Peyer's patch (tissue), 4 donors: ENCODE results near the gene DNER.

Experiments
- POLR2A ChIP-seq, 2 donors: fragments of 450-650 bp; IDR thresholded peaks; one replicate each; pipeline ENCODE4 v1.5.1; 2017; ENCODE audit warnings: antibody characterized with exemption in 2 of 2, mild to moderate bottlenecking in 2 of 2, moderate library complexity in 2 of 2
- TF ChIP-seq, protein P1 (sequence below), 6 experiments: fragments of 450-650 bp in 4 of 6; fragments of 200-600 bp in 2 of 6; sonication (generic) in 1 of 6; IDR thresholded peaks; one replicate each; pipeline ENCODE4 v1.5.1; 2017 to 2019; ENCODE audit warnings: antibody characterized with exemption in 6 of 6, mild to moderate bottlenecking in 3 of 6, moderate library complexity in 1 of 6

DNA sequence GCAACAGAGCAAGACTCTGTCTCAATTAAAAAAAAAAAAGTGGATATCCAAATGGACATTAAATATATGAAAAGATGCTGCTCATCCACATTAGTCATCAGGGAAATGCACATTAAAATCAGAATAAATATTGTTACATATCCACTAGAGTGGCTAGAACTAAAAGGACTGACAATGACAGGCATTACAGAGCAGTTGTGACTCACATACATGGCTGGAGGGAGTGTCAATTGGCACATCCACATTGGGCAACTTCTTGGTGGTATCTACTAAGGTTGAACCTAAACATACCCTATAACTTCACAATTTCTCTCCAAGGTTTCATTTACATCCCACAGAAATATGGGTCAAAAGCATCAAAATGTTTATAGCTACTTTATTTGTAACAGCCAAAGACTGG, 14.0 kb upstream of the DNER start:
- TF ChIP-seq, protein P1, sequence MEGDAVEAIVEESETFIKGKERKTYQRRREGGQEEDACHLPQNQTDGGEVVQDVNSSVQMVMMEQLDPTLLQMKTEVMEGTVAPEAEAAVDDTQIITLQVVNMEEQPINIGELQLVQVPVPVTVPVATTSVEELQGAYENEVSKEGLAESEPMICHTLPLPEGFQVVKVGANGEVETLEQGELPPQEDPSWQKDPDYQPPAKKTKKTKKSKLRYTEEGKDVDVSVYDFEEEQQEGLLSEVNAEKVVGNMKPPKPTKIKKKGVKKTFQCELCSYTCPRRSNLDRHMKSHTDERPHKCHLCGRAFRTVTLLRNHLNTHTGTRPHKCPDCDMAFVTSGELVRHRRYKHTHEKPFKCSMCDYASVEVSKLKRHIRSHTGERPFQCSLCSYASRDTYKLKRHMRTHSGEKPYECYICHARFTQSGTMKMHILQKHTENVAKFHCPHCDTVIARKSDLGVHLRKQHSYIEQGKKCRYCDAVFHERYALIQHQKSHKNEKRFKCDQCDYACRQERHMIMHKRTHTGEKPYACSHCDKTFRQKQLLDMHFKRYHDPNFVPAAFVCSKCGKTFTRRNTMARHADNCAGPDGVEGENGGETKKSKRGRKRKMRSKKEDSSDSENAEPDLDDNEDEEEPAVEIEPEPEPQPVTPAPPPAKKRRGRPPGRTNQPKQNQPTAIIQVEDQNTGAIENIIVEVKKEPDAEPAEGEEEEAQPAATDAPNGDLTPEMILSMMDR (IDR thresholded peaks at IDR 0.05): no peak
- TF ChIP-seq POLR2A (IDR thresholded peaks at IDR 0.05): no peak
